Measurements from ENCODE around the gene DCBLD1.

- TF ChIP-seq, protein P1, sequence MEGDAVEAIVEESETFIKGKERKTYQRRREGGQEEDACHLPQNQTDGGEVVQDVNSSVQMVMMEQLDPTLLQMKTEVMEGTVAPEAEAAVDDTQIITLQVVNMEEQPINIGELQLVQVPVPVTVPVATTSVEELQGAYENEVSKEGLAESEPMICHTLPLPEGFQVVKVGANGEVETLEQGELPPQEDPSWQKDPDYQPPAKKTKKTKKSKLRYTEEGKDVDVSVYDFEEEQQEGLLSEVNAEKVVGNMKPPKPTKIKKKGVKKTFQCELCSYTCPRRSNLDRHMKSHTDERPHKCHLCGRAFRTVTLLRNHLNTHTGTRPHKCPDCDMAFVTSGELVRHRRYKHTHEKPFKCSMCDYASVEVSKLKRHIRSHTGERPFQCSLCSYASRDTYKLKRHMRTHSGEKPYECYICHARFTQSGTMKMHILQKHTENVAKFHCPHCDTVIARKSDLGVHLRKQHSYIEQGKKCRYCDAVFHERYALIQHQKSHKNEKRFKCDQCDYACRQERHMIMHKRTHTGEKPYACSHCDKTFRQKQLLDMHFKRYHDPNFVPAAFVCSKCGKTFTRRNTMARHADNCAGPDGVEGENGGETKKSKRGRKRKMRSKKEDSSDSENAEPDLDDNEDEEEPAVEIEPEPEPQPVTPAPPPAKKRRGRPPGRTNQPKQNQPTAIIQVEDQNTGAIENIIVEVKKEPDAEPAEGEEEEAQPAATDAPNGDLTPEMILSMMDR (IDR thresholded peaks at IDR 0.05; ENCODE audit: low read depth, low read length, poor library complexity, severe bottlenecking), result no peak
- no peak for TF ChIP-seq EZH2phosphoT487 (IDR thresholded peaks at IDR 0.05; ENCODE audit: borderline replicate concordance, low read length)
Observed at GRCh38 chr6:117491916-117492315, 9.4 kb downstream of the DCBLD1 start.
